HUES48 (cell line): ENCODE data around the gene GAS5.
"Not testable (repeated sequence)": the region's sequence is repeated elsewhere in the genome, so short reads cannot be mapped to it uniquely, and the experiment has no call there.

Experiments used
- H3K27ac ChIP-seq: one replicate; pipeline ENCODE4 v1.7.0; 2013; ENCODE audit warnings: low read depth, low read length, inconsistent platforms
- H3K27me3 ChIP-seq: 2 replicates; pipeline ENCODE4 v1.6.1; 2013; ENCODE audit warnings: mild to moderate bottlenecking, low read length; ENCODE audit not compliant: control insufficient read depth, insufficient read depth
- H3K36me3 ChIP-seq: 2 replicates; pipeline ENCODE4 v1.6.1; 2013; ENCODE audit warnings: low read length; ENCODE audit not compliant: control insufficient read depth, insufficient read depth
- H3K4me1 ChIP-seq: 2 replicates; pipeline ENCODE4 v1.6.1; 2013; ENCODE audit warnings: mild to moderate bottlenecking, low read length; ENCODE audit not compliant: control insufficient read depth, insufficient read depth
- H3K4me3 ChIP-seq: 2 replicates; pipeline ENCODE4 v1.5.1; 2013; ENCODE audit warnings: mild to moderate bottlenecking, low read depth, low read length
- H3K9ac ChIP-seq: 2 replicates; pipeline ENCODE4 v1.6.1; 2013; ENCODE audit warnings: mild to moderate bottlenecking, low read depth, low read length, moderate library complexity
- H3K9me3 ChIP-seq: 2 replicates; pipeline ENCODE4 v1.6.1; 2013; ENCODE audit warnings: low read length; ENCODE audit not compliant: control insufficient read depth, insufficient read depth

Gene GAS5

GRCh38 chr1:173869021-173869359, 1.2 kb upstream of the GAS5 start:
- Histone ChIP-seq H3K27me3 (no peaks in the 10 kb centered on the region), H3K27ac (peak overlapping the region; percentile 99), H3K4me1 (peaks cover 18% of the 10 kb centered on the region; the same call in 1 of the 2 replicates), H3K4me3 (peak overlapping the region; percentile 89), H3K9ac (peak overlapping the region; percentile 64), H3K9me3 (no peaks in the 10 kb centered on the region), H3K36me3 (peaks cover 57% of the 10 kb centered on the region)

GRCh38 chr1:173868266-173869020, 654 bp upstream of the GAS5 start, which contains the start of gene ZBTB37:
ZBTB37 (plus strand) TSS chr1:173868380; CDS start chr1:173870226, 1,846 bp downstream.
- Histone ChIP-seq H3K4me1 (peaks cover 18% of the 10 kb centered on the region; the same call in 1 of the 2 replicates), H3K9me3 (no peaks in the 10 kb centered on the region), H3K9ac (peak within 1 kb of the TSS; percentile 99), H3K36me3 (peaks cover 59% of the 10 kb centered on the region), H3K27me3 (no peaks in the 10 kb centered on the region), H3K4me3 (peak within 1 kb of the TSS; percentile 97), H3K27ac (peak within 1 kb of the TSS; percentile 99)

GRCh38 chr1:173867141-173867752, 542 bp downstream of the GAS5 start:
- H3K36me3 ChIP-seq: peaks cover 66% of the 10 kb centered on the region
- H3K9ac ChIP-seq: peak overlapping the region; percentile 99
- no peaks in the 10 kb centered on the region for H3K9me3 ChIP-seq
- H3K4me3 ChIP-seq: peak overlapping the region; percentile 97
- peak overlapping the region; percentile 94 for H3K27ac ChIP-seq
- H3K27me3 ChIP-seq: no peaks in the 10 kb centered on the region
- H3K4me1 ChIP-seq: peaks cover 27% of the 10 kb centered on the region; the same call in 1 of the 2 replicates

GRCh38 chr1:173866413-173867115, 1.2 kb downstream of the GAS5 start:
- Histone ChIP-seq H3K36me3 (peaks cover 63% of the 10 kb centered on the region), H3K4me1 (peaks cover 26% of the 10 kb centered on the region; the same call in 1 of the 2 replicates)

GRCh38 chr1:173865468-173866164, 2.2 kb downstream of the GAS5 start:
- peaks cover 54% of the 10 kb centered on the region for H3K36me3 ChIP-seq
- H3K9me3 ChIP-seq: no peaks in the 10 kb centered on the region
- H3K4me3 ChIP-seq: peak overlapping the region; percentile 97
- H3K27me3 ChIP-seq: no peaks in the 10 kb centered on the region
- peaks cover 25% of the 10 kb centered on the region; the same call in 1 of the 2 replicates for H3K4me1 ChIP-seq
- H3K27ac ChIP-seq: peak overlapping the region; percentile 94
- H3K9ac ChIP-seq: peak overlapping the region; percentile 99

More at GRCh38 chr1:173866413-173867115, 1.2 kb downstream of the GAS5 start:
- Histone ChIP-seq H3K4me3 (peak overlapping the region; percentile 97), H3K27ac (peak overlapping the region; percentile 94), H3K9ac (peak overlapping the region; percentile 99), H3K27me3 (no peaks in the 10 kb centered on the region), H3K9me3 (no peaks in the 10 kb centered on the region)

DNA sequence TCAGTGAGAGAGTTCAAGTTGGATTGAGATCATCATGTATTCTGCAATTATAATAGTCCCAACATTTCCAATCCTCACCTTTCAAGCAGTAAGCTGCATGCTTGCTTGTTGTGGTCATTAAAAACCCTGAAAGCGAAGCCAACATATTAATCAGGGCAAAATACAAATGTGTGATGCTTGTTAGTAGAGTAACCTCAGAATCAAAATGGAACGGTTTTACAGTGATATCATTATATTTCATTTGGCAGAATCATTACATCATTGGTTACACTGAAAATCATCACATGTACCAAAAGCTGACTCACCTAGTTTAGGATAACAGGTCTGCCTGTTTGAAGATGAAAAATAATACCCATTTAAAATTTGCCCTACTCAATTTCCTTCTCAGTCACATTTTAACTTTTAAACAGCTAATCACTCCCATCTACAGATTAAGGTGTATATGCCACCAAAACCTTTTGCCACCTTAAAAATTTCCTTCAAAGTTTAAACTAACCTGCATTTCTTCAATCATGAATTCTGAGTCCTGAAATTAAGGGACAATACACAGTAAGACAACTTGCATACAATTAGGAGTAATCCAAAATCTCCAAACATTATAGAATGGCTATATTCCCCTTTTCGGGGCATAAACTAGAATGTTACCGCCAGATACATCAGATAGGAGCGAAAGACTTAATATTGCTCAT, 3.5 kb downstream of the GAS5 start:
- Histone ChIP-seq H3K9me3 (no peaks in the 10 kb centered on the region), H3K9ac (peak overlapping the region; percentile 99), H3K4me3 (peak overlapping the region; percentile 97), H3K4me1 (peaks cover 23% of the 10 kb centered on the region; the same call in 1 of the 2 replicates), H3K27ac (peak overlapping the region; percentile 94), H3K27me3 (no peaks in the 10 kb centered on the region), H3K36me3 (peaks cover 56% of the 10 kb centered on the region)

DNA sequence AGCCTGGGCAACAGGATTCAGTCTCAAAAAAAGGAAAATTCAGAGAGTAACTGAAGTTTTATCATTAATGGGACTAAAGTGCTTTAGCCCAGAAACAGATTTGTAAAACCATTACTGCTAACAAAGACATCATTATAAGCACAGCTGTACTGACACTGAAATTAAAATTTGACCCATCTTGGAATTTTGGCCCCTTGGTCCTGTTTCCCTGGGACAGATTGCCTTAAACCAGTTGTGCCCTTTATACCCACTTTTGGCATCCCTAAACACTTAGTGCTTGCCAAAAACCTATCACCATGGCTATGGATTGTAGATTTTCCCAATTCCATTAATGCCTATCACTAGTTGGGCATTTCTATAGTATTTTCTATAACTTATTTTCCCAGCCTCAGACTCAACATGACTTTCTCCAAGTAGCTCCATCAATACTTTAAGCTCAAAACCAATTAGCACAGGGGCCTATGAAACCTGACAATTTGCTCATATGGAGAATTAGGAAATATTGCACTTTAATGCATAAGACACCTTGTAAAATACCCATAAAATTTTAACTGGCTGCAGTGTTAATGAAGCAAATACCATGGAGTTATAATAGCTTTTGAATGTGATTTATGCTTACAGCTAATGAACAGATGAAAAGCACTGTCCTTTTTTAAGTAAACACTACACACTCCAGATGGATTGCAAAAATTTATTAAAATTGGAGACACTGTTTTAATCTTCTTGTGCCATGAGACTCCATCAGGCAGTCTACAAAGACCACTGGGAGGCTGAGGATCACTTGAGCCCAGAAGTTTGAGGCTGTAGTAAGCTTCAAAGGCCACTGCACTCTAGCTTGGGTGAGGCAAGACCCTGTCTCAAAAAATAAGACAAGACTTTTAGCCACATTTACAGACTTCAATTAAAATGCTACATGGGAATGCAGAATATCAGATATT, 4.3 kb downstream of the GAS5 start:
- peaks cover 21% of the 10 kb centered on the region; the same call in 1 of the 2 replicates for H3K4me1 ChIP-seq
- H3K27ac ChIP-seq: peak overlapping the region; percentile 94
- peak overlapping the region; percentile 99 for H3K9ac ChIP-seq
- peak overlapping the region; percentile 97 for H3K4me3 ChIP-seq
- H3K27me3 ChIP-seq: no peaks in the 10 kb centered on the region
- H3K9me3 ChIP-seq: no peaks in the 10 kb centered on the region
- H3K36me3 ChIP-seq: peaks cover 58% of the 10 kb centered on the region

DNA sequence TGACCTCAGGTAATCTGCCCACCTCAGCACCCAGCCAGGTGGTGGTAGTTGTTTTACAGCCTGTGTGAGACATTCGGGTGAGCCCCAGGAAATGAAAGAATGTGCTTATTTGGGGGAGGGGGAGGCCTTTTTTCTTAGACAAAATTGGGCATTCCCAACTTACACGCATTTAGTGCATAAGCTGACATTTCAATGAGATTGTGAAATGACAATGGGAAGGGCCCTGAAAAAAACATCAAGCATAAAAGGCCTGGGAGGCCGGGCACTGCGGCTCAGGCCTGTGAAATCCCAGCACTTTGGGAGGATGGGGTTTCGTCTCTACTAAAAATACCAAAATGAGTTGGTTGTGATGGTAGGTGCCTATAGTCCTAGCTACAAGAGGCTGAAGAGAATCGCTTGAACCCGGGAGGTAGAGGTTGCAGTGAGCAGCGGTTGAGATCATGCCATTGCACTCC, 5.0 kb downstream of the GAS5 start:
- H3K9ac ChIP-seq: peak overlapping the region; percentile 99
- peak overlapping the region; percentile 94 for H3K27ac ChIP-seq
- no peaks in the 10 kb centered on the region for H3K9me3 ChIP-seq
- H3K27me3 ChIP-seq: no peaks in the 10 kb centered on the region
- peaks cover 21% of the 10 kb centered on the region; the same call in 1 of the 2 replicates for H3K4me1 ChIP-seq
- H3K4me3 ChIP-seq: no peak overlapping the region
- H3K36me3 ChIP-seq: peaks cover 65% of the 10 kb centered on the region

DNA sequence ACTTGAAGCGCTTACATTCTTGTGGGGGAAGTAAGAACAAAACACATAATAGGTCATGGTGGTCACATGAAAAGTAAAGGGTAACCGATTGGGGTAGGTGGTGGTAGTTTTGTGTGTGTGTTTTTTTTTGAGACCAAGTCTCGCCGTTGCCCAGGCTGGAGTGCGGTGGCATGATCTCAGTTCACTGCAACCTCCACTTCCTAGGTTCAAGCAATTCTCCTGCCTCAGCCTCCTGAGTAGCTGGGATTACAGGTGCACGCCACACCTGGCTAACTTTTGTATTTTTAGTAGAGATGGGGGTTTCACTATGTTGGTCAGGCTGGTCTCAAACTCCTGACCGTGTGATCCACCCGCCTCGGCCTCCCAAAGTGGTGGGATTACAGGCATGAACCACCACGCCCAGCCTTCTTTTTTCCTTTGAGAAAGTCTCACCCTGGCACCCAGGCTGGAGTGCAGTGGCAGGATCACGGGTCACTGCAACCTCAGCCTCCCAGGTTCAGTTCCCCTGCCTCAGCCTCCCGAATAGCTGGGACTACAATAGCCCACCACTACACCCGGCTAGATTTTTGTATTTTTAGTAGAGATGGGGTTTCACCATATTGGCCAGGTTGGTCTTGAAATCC, 5.5 kb downstream of the GAS5 start:
- Histone ChIP-seq H3K27ac (peak overlapping the region; percentile 94), H3K4me1 (peaks cover 21% of the 10 kb centered on the region; the same call in 1 of the 2 replicates), H3K36me3 (peaks cover 71% of the 10 kb centered on the region)
- H3K27me3 ChIP-seq, H3K9me3 ChIP-seq, H3K9ac ChIP-seq, H3K4me3 ChIP-seq: not testable (repeated sequence)
